GM12891 (cell line): ENCODE data around the gene YPEL4.

Source experiments
- POLR2A ChIP-seq: IDR thresholded peaks from 2 replicates; pipeline ENCODE4 v1.6.1; 2011; ENCODE audit warnings: low read depth, low read length, control low read depth
- POLR2AphosphoS5 ChIP-seq: IDR thresholded peaks from 2 replicates; pipeline ENCODE4 v1.6.1; 2011; ENCODE audit warnings: low read depth, low read length, control low read depth
- POU2F2 ChIP-seq: IDR thresholded peaks from 2 replicates; pipeline ENCODE4 v1.6.1; 2011; ENCODE audit warnings: low read depth, mild to moderate bottlenecking, control low read depth, low read length, moderate library complexity

- TF ChIP-seq POLR2A (no peak), POLR2AphosphoS5 (no peak), POU2F2 (no peak)
Measured at GRCh38 chr11:57667117-57667735, 17.5 kb upstream of the YPEL4 start.
